NCI-H187 (cell line): ENCODE measurements around the gene WFS1.

ENCODE experiments used
- DNase-seq, 2 experiments: peaks; one replicate each; lab custom pipeline; 2025; lab: John Stamatoyannopoulos, UW

WFS1 gene

DNA sequence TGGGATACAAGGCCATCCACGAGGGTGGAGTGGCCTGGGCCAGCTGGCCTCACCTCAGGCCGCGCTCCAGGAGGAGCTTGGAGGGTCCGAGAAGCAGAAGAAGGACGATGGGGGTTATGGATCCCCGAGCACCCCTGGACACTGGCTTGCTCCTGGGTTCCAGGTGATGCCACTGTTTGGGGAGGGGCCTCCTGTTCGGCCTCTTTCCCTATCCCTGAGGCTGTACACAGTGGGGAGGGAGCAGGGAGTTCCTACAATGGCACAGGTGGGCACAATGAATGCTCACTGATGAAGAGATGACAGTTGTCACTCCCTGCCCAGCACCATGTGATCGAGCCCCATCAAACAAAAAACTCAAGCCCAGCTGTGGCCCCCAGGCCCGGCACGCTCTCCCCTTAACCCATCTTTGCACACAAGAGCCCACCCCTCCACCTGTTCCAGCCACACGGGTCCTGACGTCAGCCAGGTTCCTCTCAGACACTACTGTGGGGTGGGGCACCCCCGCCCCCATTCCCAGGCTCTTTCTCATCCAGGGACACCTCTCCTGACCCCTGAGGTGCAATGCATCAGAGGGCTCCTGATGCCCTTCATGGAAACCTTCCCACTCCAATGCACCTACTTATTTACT, 70.3 kb downstream of the WFS1 start:
- no peak for DNase-seq

GRCh38 chr4:6340446-6341015, 70.9 kb downstream of the WFS1 start:
- no peak for DNase-seq

DNA sequence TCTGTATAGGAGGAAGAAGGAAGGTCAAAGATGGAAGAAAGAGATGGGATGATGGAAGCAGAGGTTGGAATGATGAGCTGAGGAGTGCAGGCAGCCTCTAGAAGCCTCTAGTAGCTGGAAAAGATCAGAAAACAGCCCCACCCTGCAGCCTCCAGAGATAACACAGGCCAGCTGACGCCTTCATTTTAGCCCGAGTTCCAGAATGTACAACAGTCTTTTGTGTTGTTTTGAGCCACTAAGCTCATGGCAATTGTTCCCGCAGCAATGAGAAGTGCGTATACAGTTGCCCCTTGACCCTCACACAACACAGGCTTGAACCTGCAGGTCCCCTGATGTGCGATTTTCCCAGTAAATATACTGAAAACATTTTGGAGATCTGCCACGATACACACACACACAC, 72.0 kb downstream of the WFS1 start:
- DNase-seq: no peak

DNA sequence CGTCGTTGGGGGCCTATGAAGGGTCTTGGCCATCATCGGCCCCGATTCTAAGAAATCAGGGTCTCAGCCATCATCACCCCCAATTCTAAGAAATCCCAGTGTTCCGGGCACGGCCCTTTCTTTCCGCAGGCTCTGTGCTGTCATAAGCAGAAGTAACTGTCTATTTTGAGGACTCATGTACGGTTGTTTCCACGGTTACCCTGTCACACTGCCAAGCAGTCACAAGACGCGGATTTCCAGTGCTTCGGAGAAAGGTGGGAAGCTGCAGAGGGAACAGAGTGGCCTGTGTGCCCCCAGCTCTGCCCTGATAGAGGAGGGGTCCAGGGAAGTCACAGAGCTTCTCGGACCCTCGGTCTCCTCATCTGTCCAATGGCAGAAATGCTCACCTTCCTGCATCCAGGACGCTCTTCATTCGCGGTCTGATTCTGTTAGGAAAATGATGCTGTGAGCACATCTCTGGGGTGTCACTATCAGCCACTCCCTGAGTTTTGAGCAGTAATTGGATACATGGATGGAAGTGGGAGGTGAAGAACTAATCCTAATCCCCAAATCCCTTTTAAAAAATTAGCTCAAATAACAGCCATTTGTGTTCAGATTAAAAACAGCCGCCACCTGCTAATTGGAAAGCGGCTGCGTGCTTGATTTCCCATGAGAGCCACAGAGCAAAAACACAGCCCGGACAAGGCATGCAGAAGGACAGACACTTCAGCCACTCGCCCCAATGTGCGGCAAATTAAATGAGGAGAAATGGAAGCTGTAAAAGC, 73.1 kb downstream of the WFS1 start:
- DNase-seq: no peak

GRCh38 chr4:6343939-6344408, 74.3 kb downstream of the WFS1 start:
- DNase-seq: no peak

- no peak for DNase-seq
Measured at GRCh38 chr4:6345096-6345830, 75.6 kb downstream of the WFS1 start.

- DNase-seq: no peak
Measured at GRCh38 chr4:6345866-6346265, 76.2 kb downstream of the WFS1 start.

- no peak for DNase-seq
Measured at GRCh38 chr4:6346373-6347110, 76.9 kb downstream of the WFS1 start.

GRCh38 chr4:6347511-6348045, 77.9 kb downstream of the WFS1 start:
- no peak for DNase-seq

- DNase-seq: no peak
Measured at GRCh38 chr4:6348408-6348807, 78.8 kb downstream of the WFS1 start.

GRCh38 chr4:6349896-6350603, 80.4 kb downstream of the WFS1 start:
- DNase-seq: no peak

GRCh38 chr4:6350646-6351045, 81.0 kb downstream of the WFS1 start:
- DNase-seq: no peak

- DNase-seq: no peak
Measured at GRCh38 chr4:6351246-6352000, 81.8 kb downstream of the WFS1 start.

DNA sequence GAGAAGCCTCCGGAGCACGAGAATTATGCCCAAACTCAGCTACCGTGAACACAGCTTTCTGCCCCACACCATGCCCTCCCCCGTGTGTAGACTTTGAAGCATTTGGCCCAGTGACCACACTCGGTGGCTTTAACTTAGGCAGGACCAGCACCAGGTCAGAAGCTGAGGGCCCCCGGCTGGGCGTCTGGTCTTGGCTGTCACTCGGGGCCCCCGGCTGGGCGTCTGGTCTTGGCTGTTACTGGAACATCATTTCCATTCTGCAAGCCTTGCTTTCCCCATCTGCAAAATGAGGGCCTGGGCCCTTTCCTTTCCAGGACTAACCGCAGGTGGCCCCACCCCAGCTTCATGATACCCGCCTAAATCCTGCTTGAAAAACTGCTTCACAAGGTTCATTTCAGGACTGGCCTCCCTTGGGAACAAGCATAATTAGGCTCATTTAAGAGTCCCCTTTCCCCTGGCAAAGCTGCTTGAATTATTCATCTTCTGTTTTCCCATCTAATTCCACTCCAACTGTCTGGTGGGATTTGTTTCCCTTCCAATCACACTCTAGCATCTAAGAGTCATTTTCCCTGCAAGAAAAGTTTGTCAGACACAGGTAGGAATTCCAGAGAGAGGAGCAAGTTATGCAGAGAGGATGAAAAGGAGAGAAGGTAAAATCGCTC, 82.5 kb downstream of the WFS1 start:
- no peak for DNase-seq
